Fibroblast of villous mesenchyme (primary cell): ENCODE results near the gene CCSER2. TPM values are rescaled to one million over a fixed set of nuclear protein-coding genes. Genes with fewer than 3 reads are reported as not detected.
A peak's percentile ranks its signal among the peaks of the same experiment; 100 is the strongest.

Experiments
- DNase-seq: peaks from one replicate; pipeline ENCODE4 v3.0.0-alpha.2; 2010; ENCODE audit warnings: low read depth
- H3K4me3 ChIP-seq: 2 replicates; pipeline ENCODE4 v1.5.1; 2011; ENCODE audit warnings: low read depth, mild to moderate bottlenecking, low read length
- CTCF ChIP-seq: IDR thresholded peaks from 2 replicates; pipeline ENCODE4 v1.5.1; 2012; ENCODE audit warnings: low read depth, mild to moderate bottlenecking, low read length; ENCODE audit not compliant: insufficient read depth
- total RNA-seq: library from RNA; depleted of rRNA; stranded (reverse); fragments of >200 nt; gene quantifications from 2 replicates; pipeline ENCODE4 v1.2.3, GENCODE V29; 2012

The CCSER2 gene
- total RNA-seq, 1 donor = 48.4 TPM

GRCh38 chr10:84460520-84460919 is 132.1 kb downstream of the CCSER2 start:
- H3K4me3 ChIP-seq = no peak overlapping the region
- DNase-seq = no peak
- no peak for TF ChIP-seq CTCF

GRCh38 chr10:84469470-84469869 is 141.1 kb downstream of the CCSER2 start:
- no peak overlapping the region for H3K4me3 ChIP-seq
- no peak for TF ChIP-seq CTCF
- no peak for DNase-seq

GRCh38 chr10:84473136-84473535 is 144.7 kb downstream of the CCSER2 start:
- TF ChIP-seq CTCF = no peak
- no peak overlapping the region for H3K4me3 ChIP-seq

GRCh38 chr10:84477398-84478128 is 149.2 kb downstream of the CCSER2 start:
- no peak overlapping the region for H3K4me3 ChIP-seq
- no peak for TF ChIP-seq CTCF

More at GRCh38 chr10:84473136-84473535, 144.7 kb downstream of the CCSER2 start:
- DNase-seq = no peak

GRCh38 chr10:84478151-84478550 is 149.8 kb downstream of the CCSER2 start:
- TF ChIP-seq CTCF = no peak
- peak; percentile 57 for DNase-seq
- H3K4me3 ChIP-seq = no peak overlapping the region

More at GRCh38 chr10:84477398-84478128, 149.2 kb downstream of the CCSER2 start:
- no peak for DNase-seq

- H3K4me3 ChIP-seq = no peak overlapping the region
- TF ChIP-seq CTCF = no peak
- DNase-seq = no peak
Measured at GRCh38 chr10:84478679-84479078, 150.3 kb downstream of the CCSER2 start.

- no peak for DNase-seq
- no peak overlapping the region for H3K4me3 ChIP-seq
- TF ChIP-seq CTCF = no peak
Measured at GRCh38 chr10:84484541-84484940, 156.2 kb downstream of the CCSER2 start.
